Naive thymus-derived CD8-positive, alpha-beta T cell (primary cell): ENCODE measurements around the gene SARDH. TPM values are rescaled to one million over a fixed set of nuclear protein-coding genes. Genes with fewer than 3 reads are reported as not detected.
A peak's percentile ranks its signal among the peaks of the same experiment; 100 is the strongest.
"Not testable (repeated sequence)": the region's sequence is repeated elsewhere in the genome, so short reads cannot be mapped to it uniquely, and the experiment has no call there.

ENCODE experiments used
- ATAC-seq, 2 donors: fragments of 150-1000 bp; cut with Tn5 transposase in 1 of 2; sonication (Bioruptor Pico), chemical (Tn5 transposase) in 1 of 2; 1 replicate in 1 of 2; 2 replicates in 1 of 2; pipeline ENCODE4 v1.10.0; 2021; ENCODE audit warnings: mild to moderate bottlenecking in 2 of 2, moderate library complexity in 2 of 2
- POLR2A ChIA-PET: fragments of 350-600 bp; sonication (Branson Sonifier 250); formaldehyde crosslinking; loops from one replicate; lab custom pipeline; 2021; ENCODE audit warnings: antibody characterized with exemption; lab: Charles Lee
- DNase-seq, 10 donors: peaks; one replicate each; pipeline versions ENCODE4 v3.0.0 to v3.0.0-alpha.2; 2020 to 2022
- H3K27ac Mint-ChIP-seq, 10 donors: one replicate each; pipeline ENCODE4 v1.8.0; 2020 to 2022; ENCODE audit warnings: mild to moderate bottlenecking in 10 of 10, mixed read lengths in 10 of 10, moderate library complexity in 4 of 10, inconsistent platforms in 1 of 10
- H3K27me3 Mint-ChIP-seq, 5 donors: one replicate each; pipeline ENCODE4 v1.8.0; 2021 to 2022; ENCODE audit warnings: mixed read lengths in 5 of 5
- H3K36me3 Mint-ChIP-seq, 3 donors: one replicate each; pipeline ENCODE4 v1.8.0; 2020 to 2022; ENCODE audit warnings: mixed read lengths in 3 of 3, mild to moderate bottlenecking in 2 of 3, inconsistent platforms in 1 of 3
- H3K4me1 Mint-ChIP-seq, 4 donors: one replicate each; pipeline ENCODE4 v1.8.0; 2021 to 2022; ENCODE audit warnings: mixed read lengths in 4 of 4
- H3K4me3 Mint-ChIP-seq, 10 donors: one replicate each; pipeline ENCODE4 v1.8.0; 2020 to 2022; ENCODE audit warnings: mild to moderate bottlenecking in 10 of 10, mixed read lengths in 10 of 10, moderate library complexity in 6 of 10, inconsistent platforms in 1 of 10
- H3K9me3 Mint-ChIP-seq, 9 donors: one replicate each; pipeline ENCODE4 v1.8.0; 2020 to 2022; ENCODE audit warnings: mixed read lengths in 9 of 9, mild to moderate bottlenecking in 3 of 9, inconsistent platforms in 1 of 9, moderate library complexity in 1 of 9
- polyA plus RNA-seq, 3 donors: library from polyadenylated mRNA; unstranded; fragments of 300-500 nt; fragmentation: Illumina TruSeq; gene quantifications; one replicate each; pipeline ENCODE4 v1.2.3, GENCODE V29; 2021
- total RNA-seq, 8 experiments: library from RNA in 2 of 8; stranded (reverse) in 2 of 8; gene quantifications; one replicate each; pipeline ENCODE4 v1.2.3 and lab custom pipeline; 2021 to 2026

SARDH gene
- total and polyA plus RNA-seq, 5 experiments from 2014 or later, result 1.7 to 8.7 (median 2.7) TPM

- POLR2A ChIA-PET, result interaction anchor here (1.3 to 10.0 kb wide), 2 partner anchors 13 to 23 kb away, joined by 3 to 131 read pairs; no protein-coding TSS in a partner anchor
- H3K27ac Mint-ChIP-seq, result peak overlapping the region; percentile 83 to 100 (median 98)
- no peaks in the 10 kb centered on the region for H3K27me3 Mint-ChIP-seq
- no peaks in the 10 kb centered on the region for H3K36me3 Mint-ChIP-seq
- no peaks in the 10 kb centered on the region for H3K9me3 Mint-ChIP-seq
- DNase-seq, result no peak
- no peak overlapping the region for H3K4me3 Mint-ChIP-seq
- peaks cover 20 to 56% (median 50%) of the 10 kb centered on the region in 4 donors for H3K4me1 Mint-ChIP-seq
- no peak for ATAC-seq
Observed at GRCh38 chr9:133679056-133679455, 59.1 kb downstream of the SARDH start.

- Mint-ChIP-seq H3K9me3 (no peaks in the 10 kb centered on the region), H3K4me3 (peak overlapping the region in 8 of 10 donors; percentile 42 to 76 (median 57)), H3K36me3 (no peaks in the 10 kb centered on the region), H3K27ac (peak overlapping the region; percentile 94 to 100 (median 98)), H3K4me1 (peaks cover 14 to 42% (median 37%) of the 10 kb centered on the region in 4 donors), H3K27me3 (no peaks in the 10 kb centered on the region)
- ATAC-seq (peak; percentile 98 to 99), DNase-seq (peak; percentile 30 to 89 (median 78))
- POLR2A ChIA-PET, result interaction anchor here (0.7 to 2.9 kb wide), 7 partner anchors 7 to 32 kb away, joined by 3 to 29 read pairs (median 4); no protein-coding TSS in a partner anchor
Observed at GRCh38 chr9:133677126-133678010, 60.8 kb downstream of the SARDH start.

GRCh38 chr9:133676450-133676849 lies 61.7 kb downstream of the SARDH start:
- H3K27ac Mint-ChIP-seq, result peak overlapping the region; percentile 94 to 100 (median 98)
- POLR2A ChIA-PET, result interaction anchor here (1.0 to 2.9 kb wide), 5 partner anchors 8 to 26 kb away, joined by 3 to 29 read pairs (median 5); no protein-coding TSS in a partner anchor
- no peaks in the 10 kb centered on the region for H3K27me3 Mint-ChIP-seq
- ATAC-seq, result no peak
- DNase-seq, result no peak
- peaks cover 9 to 38% (median 33%) of the 10 kb centered on the region in 4 donors for H3K4me1 Mint-ChIP-seq
- no peaks in the 10 kb centered on the region for H3K36me3 Mint-ChIP-seq
- H3K4me3 Mint-ChIP-seq, result peak overlapping the region in 5 of 10 donors; percentile 4 to 65 (median 33)
- no peaks in the 10 kb centered on the region for H3K9me3 Mint-ChIP-seq

- ATAC-seq, H3K27me3 Mint-ChIP-seq, DNase-seq, H3K36me3 Mint-ChIP-seq, H3K9me3 Mint-ChIP-seq: not testable (repeated sequence)
- Mint-ChIP-seq H3K4me3 (peak overlapping the region in 1 of 10 donors; percentile 56), H3K4me1 (peaks cover 9 to 38% (median 33%) of the 10 kb centered on the region in 4 donors), H3K27ac (peak overlapping the region; percentile 94 to 100 (median 98))
- POLR2A ChIA-PET, result interaction anchor here (1.8 to 2.9 kb wide), 2 partner anchors 18 to 26 kb away, joined by 5 to 29 read pairs; no protein-coding TSS in a partner anchor
Observed at GRCh38 chr9:133675796-133676195, 62.4 kb downstream of the SARDH start.

GRCh38 chr9:133674091-133674490 lies 64.1 kb downstream of the SARDH start:
- no peak for ATAC-seq
- H3K27ac Mint-ChIP-seq, result peak overlapping the region in 2 of 10 donors; percentile 37 to 88
- peaks cover 9 to 38% (median 33%) of the 10 kb centered on the region in 4 donors for H3K4me1 Mint-ChIP-seq
- H3K4me3 Mint-ChIP-seq, result no peak overlapping the region
- no peaks in the 10 kb centered on the region for H3K27me3 Mint-ChIP-seq
- H3K9me3 Mint-ChIP-seq, result no peaks in the 10 kb centered on the region
- DNase-seq, result no peak
- POLR2A ChIA-PET, result interaction anchor here (2.7 kb wide), 1 partner anchor 9 kb away, joined by 13 read pairs; no protein-coding TSS in a partner anchor
- no peaks in the 10 kb centered on the region for H3K36me3 Mint-ChIP-seq

- ATAC-seq, result no peak
- no peak for DNase-seq
- Mint-ChIP-seq H3K36me3 (no peaks in the 10 kb centered on the region), H3K4me3 (no peak overlapping the region), H3K27ac (peak overlapping the region in 2 of 10 donors; percentile 20 to 65), H3K4me1 (peaks cover 8 to 32% (median 27%) of the 10 kb centered on the region in 4 donors), H3K27me3 (no peaks in the 10 kb centered on the region), H3K9me3 (no peaks in the 10 kb centered on the region)
- POLR2A ChIA-PET, result interaction anchor here (0.6 to 2.7 kb wide), 2 partner anchors 10 to 28 kb away, joined by 3 to 13 read pairs; no protein-coding TSS in a partner anchor
Observed at GRCh38 chr9:133673258-133673655, 64.9 kb downstream of the SARDH start.

- no peaks in the 10 kb centered on the region for H3K27me3 Mint-ChIP-seq
- peak overlapping the region in 4 of 10 donors; percentile 20 to 71 (median 64) for H3K27ac Mint-ChIP-seq
- H3K9me3 Mint-ChIP-seq, result no peaks in the 10 kb centered on the region
- no peaks in the 10 kb centered on the region for H3K36me3 Mint-ChIP-seq
- H3K4me1 Mint-ChIP-seq, result peaks cover 8 to 30% (median 24%) of the 10 kb centered on the region in 4 donors
- ATAC-seq (no peak), DNase-seq (no peak)
- POLR2A ChIA-PET, result interaction anchor here (0.6 to 2.7 kb wide), 2 partner anchors 11 to 29 kb away, joined by 3 to 13 read pairs; no protein-coding TSS in a partner anchor
- no peak overlapping the region for H3K4me3 Mint-ChIP-seq
Observed at GRCh38 chr9:133672503-133673257, 65.5 kb downstream of the SARDH start.

GRCh38 chr9:133671371-133671770 lies 66.8 kb downstream of the SARDH start:
- Mint-ChIP-seq H3K36me3 (no peaks in the 10 kb centered on the region), H3K9me3 (no peaks in the 10 kb centered on the region), H3K4me1 (peaks cover 2 to 16% (median 11%) of the 10 kb centered on the region in 4 donors), H3K27me3 (no peaks in the 10 kb centered on the region), H3K27ac (peak overlapping the region in 1 of 10 donors; percentile 33), H3K4me3 (no peak overlapping the region)
- DNase-seq (no peak), ATAC-seq (no peak)
- POLR2A ChIA-PET, result interaction anchor here (1.0 to 2.7 kb wide), 2 partner anchors 12 to 31 kb away, joined by 3 to 13 read pairs; no protein-coding TSS in a partner anchor

- ATAC-seq (no peak), DNase-seq (no peak)
- Mint-ChIP-seq H3K36me3 (no peaks in the 10 kb centered on the region), H3K4me1 (peaks cover 0 to 9% (median 2%) of the 10 kb centered on the region in 4 donors), H3K27ac (peak overlapping the region in 3 of 10 donors; percentile 19 to 67 (median 43)), H3K27me3 (no peaks in the 10 kb centered on the region), H3K4me3 (no peak overlapping the region), H3K9me3 (no peaks in the 10 kb centered on the region)
- POLR2A ChIA-PET, result interaction anchor here (0.6 kb wide), 1 partner anchor 820 kb away, joined by 5 read pairs; no protein-coding TSS in a partner anchor
Observed at GRCh38 chr9:133670466-133670865, 67.7 kb downstream of the SARDH start.

GRCh38 chr9:133669182-133669801 lies 68.9 kb downstream of the SARDH start:
- Mint-ChIP-seq H3K36me3 (no peaks in the 10 kb centered on the region), H3K4me3 (no peak overlapping the region), H3K27me3 (no peaks in the 10 kb centered on the region), H3K27ac (peak overlapping the region in 3 of 10 donors; percentile 6 to 58 (median 21)), H3K4me1 (peaks cover 0 to 2% (median 0%) of the 10 kb centered on the region in 4 donors), H3K9me3 (no peaks in the 10 kb centered on the region)
- no peak for ATAC-seq
- POLR2A ChIA-PET, result no interaction called here
- DNase-seq, result no peak

- POLR2A ChIA-PET, result interaction anchor here (0.6 kb wide), 1 partner anchor 9 kb away, joined by 3 read pairs; no protein-coding TSS in a partner anchor
- ATAC-seq, result no peak
- Mint-ChIP-seq H3K27me3 (no peaks in the 10 kb centered on the region), H3K36me3 (no peaks in the 10 kb centered on the region), H3K4me1 (peaks cover 0 to 2% (median 0%) of the 10 kb centered on the region in 4 donors), H3K9me3 (no peaks in the 10 kb centered on the region), H3K4me3 (no peak overlapping the region), H3K27ac (peak overlapping the region in 1 of 10 donors; percentile 89)
- no peak for DNase-seq
Observed at GRCh38 chr9:133667759-133668450, 70.2 kb downstream of the SARDH start.
